T47D (cell line): Measurements from ENCODE around the gene SOSTDC1.

Experiments
- DNase-seq, 2 experiments: peaks; one replicate each; pipeline versions ENCODE4 v3.0.0 to v3.0.0-alpha.2; 2011 to 2012; ENCODE audit warnings: low read depth in 1 of 2, low spot score in 1 of 2
- JUND ChIP-seq: IDR thresholded peaks from 2 replicates; pipeline ENCODE4 v1.6.1; 2012; ENCODE audit warnings: low read depth
- in situ Hi-C: cut with HindIII; loops from 2 replicates; pipeline ENCODE4 v1.10.0; 2016; ENCODE audit warnings: low sequenced_read_pairs, low pct_unique_long_range_greater_than_20kb

Gene SOSTDC1

GRCh38 chr7:16421333-16422102 is 44.0 kb downstream of the SOSTDC1 start, which contains the start of gene CRPPA:
TSS of gene CRPPA (minus strand) at chr7:16421538. CDS start at chr7:16421322, 216 bp downstream.
- in situ Hi-C loops = no loop called here

DNA sequence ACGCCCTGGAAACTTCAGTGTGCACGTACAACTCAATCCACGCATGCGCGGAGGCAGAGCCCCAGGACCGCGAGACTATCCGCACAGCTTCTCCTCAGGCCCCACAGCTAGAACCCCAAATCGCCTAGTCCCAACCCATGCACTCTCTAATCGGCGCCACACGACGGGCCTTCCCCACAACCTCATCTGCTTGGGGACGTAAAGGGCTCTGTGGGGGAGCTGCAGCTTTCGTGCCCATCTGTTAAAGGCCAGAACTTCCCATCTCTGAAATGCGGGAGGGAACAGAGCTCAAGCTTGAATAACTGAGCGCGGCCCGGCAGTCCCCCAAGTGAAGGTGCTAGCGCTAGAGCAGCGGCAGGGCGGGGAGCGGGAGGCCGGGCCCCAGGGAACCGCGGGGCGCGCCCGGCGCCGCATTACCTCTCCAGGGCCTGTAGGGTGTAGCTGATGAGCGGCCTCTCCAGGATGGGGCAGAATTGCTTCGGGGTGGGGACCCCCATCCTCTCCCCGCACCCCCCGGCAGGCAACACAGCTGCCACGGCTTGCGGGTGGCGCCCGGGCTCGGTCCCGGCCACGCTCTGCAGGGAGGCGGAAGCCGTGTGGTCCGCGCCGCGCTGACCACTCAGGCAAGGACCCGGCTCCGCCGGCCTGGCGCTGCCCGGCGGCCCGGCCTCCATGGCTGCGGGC is 44.7 kb downstream of the SOSTDC1 start:
- DNase-seq = peak; percentile 91 to 94
- TF ChIP-seq JUND = no peak
- in situ Hi-C loops = no loop called here

More at GRCh38 chr7:16421333-16422102, 44.0 kb downstream of the SOSTDC1 start, which contains the start of gene CRPPA:
- no peak for TF ChIP-seq JUND
- DNase-seq = peak; percentile 12 to 64

DNA sequence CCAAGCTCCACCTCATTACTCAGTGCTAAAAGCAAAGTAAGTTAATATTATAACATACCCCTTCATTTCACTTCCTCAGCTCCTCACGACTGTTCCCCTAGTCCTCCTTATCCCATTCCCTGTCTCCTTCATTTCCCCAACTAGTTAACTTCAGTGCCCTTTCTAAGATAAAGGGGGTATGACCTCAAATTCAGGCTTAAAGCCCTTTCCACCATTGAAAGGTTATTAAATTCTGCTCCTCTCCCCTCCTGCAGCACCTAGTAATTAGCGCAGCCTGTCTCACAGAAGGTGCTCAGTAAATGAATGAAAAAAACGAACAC is 45.2 kb downstream of the SOSTDC1 start:
- TF ChIP-seq JUND = no peak
- in situ Hi-C loops = no loop called here
- no peak for DNase-seq

- in situ Hi-C loops = no loop called here
- TF ChIP-seq JUND = no peak
- no peak for DNase-seq
Measured at GRCh38 chr7:16419859-16420258, 45.7 kb downstream of the SOSTDC1 start.

- DNase-seq = no peak
- in situ Hi-C loops = no loop called here
- no peak for TF ChIP-seq JUND
Measured at GRCh38 chr7:16419126-16419525, 46.4 kb downstream of the SOSTDC1 start.

DNA sequence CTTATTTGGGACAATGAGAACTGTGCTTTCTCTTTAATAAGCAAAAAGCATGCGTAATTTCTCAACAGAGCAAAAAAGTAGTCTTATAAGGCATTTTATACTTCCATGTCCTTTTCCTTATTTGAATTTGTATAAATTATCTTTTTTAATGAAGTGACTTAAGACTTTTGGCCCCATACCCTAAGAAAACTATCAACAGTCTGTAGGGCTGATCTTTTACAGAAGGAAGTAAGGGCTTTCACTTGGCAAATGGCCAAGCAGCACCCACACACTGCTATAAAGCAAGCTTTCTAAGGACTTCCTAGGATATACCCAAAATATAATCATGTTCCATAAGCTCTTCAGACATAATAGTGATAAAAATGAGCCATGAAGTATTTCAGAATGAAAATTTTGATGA is 47.6 kb downstream of the SOSTDC1 start:
- DNase-seq = no peak
- in situ Hi-C loops = no loop called here

DNA sequence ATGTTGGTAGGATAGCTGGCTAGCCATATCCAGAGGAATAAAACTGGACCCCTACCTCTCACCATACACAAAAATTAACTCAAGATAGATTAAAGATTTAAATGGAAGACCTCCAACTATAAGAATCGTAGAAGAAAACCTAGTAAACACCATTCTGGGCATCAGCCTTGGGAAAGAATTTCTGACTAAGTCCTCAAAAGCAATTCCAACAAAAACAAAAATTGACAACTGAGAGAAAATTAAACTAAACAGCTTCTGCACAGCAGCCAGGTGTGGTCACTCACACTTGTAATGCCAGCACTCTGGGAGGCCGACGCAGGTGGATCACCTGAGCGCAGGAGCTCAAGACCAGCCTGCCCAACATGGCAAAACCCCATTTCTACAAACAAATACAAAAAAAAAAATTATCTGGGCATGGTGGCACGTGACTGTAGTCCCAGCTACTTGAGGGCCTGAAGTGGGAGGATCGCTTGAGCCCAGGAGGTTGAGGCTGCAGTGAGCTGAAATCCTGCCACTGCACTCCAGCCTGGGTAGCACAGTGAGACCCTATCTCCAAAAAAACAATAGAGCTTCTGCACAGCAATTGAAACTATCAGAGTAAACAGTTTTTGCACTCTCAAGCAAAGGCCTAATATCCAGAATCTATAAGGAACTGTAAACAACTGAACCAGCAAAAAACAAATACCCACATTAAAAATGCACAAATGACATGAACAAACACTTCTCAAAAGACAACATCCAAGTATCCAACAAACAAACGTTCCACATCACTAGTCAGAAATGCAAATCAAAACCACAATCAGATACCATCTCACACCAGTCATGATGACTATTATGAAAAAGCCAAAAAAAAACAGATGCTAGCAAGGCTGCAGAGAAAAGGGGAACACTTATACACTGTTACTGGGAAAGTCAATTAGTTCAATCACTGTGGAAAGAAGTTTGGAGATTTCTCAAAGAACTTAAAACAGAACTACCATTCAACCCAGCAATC is 49.0 kb downstream of the SOSTDC1 start:
- no peak; the same call in 1 of the 2 replicates for TF ChIP-seq JUND
- DNase-seq = no peak
- in situ Hi-C loops = no loop called here

More for the DNA sequence above, 47.6 kb downstream of the SOSTDC1 start:
- TF ChIP-seq JUND = no peak

GRCh38 chr7:16412274-16413254 is 53.0 kb downstream of the SOSTDC1 start:
- DNase-seq = no peak
- in situ Hi-C loops = no loop called here
- TF ChIP-seq JUND = no peak
